Activated CD4-positive, alpha-beta T cell treated with anti-CD3 and anti-CD28 coated beads, Interleukin-2, Interleukin-6, amounts not matched to agents 100 ng/mL and 50 ng/mL, durations not matched to agents 16 hours and 8 hours (primary cell): ENCODE results near the gene CARD19.
A peak's percentile ranks its signal among the peaks of the same experiment; 100 is the strongest.

Experiments
- DNase-seq: peaks from one replicate; pipeline ENCODE4 v3.0.0-alpha.2; 2020

The CARD19 gene

DNA sequence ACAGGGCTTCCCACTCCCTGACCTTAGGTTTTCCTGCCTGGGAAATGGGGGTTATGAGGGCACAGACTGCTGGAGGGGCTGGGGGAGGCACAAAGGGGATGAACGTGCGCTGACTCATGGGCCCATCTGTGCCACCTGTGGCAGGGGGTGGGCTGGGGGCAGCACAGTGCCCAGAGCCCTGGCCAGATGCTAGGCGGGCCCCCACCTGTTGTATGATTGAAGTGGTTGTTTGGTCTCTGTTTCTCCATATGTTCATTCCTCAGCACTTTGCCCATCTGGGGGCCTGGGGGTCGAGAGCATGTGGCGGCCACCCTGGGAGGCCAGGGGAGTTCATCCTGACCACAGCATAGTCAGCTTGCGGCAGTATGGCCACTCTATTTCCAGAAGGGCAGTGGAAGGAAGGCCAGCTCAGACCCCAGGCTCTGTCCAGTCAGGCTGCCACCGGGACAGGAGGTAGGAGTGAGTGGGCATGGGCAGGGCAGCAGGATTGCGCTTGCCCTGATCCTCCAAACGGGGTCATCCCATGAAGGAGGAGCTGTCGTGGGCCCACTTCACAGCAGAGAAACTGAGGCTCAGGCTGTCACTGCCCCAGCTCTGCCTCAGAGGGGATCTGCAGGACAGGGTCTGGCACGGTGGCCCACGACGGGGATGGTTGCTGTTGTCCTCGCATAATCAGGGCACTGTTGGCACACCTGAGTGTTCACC is 38.9 kb downstream of the CARD19 start:
- DNase-seq: no peak

DNA sequence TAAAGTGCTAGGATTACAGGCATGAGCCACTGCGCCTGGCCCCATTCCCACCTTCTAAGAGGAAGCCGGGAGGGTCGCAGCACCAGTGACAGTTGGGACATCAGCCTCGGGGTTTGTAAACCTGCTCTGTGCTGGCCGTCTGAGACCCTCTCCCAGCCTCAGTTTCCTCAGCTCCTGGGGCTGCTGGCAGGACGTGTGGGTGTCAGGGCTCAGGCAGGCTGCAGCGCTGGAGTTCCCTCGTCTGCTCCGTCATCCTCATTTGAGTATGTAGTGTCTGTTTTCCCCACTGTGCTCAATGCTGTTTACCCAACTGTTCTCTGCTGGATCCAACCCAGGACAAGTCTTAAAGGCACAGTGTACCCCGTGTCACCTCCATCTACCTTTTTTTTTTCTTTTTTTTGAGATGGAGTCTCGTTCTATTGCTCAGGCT is 40.0 kb downstream of the CARD19 start:
- DNase-seq: no peak

DNA sequence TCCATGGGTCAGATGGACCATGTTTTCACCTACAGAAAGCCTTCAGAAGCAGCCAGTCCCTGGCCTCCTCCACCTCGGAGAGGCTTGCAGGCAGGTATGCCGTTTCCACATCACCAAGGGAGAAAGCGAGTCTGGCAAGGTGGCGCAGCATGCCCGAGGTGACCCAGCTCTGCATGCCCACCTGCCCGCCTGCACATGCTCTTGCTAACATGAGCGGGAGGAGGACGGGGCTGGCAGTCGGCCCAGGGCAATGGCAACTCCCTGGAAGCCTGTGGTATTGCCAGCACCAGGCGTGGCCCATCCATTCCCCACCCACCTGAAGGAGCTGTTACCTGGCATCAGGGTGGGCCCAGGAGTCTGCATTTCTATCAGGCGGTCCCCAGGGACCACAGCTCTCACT is 41.3 kb downstream of the CARD19 start:
- no peak for DNase-seq

DNA sequence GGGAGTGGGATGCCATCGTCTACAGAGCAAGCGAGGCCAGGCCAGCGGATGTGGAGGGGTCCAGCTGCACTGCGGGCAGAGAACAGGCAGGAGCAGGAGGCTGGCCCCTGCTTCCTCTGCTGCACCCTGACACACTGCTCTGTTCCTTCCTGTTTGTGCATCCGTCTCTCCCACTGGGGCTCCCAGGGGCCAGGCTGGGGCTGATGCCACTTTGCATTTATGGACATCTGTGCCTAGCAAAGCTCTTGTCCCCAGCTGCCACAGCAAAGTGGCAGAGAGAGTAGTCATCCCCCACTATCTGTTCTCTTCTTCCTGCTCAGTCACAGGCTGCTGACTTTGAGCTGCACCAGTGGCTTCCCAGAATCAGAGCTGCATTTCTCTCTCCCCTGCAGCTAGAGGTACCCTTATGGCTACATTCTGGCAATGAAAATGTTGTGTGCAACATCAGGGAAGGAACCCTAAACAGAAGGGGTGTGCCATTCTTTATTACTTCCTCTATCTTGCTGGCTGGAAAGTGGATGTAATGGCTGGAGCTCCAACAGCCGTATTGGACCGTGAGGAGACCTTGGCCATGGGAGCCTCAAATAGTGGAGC is 42.3 kb downstream of the CARD19 start:
- DNase-seq: peak; percentile 29

DNA sequence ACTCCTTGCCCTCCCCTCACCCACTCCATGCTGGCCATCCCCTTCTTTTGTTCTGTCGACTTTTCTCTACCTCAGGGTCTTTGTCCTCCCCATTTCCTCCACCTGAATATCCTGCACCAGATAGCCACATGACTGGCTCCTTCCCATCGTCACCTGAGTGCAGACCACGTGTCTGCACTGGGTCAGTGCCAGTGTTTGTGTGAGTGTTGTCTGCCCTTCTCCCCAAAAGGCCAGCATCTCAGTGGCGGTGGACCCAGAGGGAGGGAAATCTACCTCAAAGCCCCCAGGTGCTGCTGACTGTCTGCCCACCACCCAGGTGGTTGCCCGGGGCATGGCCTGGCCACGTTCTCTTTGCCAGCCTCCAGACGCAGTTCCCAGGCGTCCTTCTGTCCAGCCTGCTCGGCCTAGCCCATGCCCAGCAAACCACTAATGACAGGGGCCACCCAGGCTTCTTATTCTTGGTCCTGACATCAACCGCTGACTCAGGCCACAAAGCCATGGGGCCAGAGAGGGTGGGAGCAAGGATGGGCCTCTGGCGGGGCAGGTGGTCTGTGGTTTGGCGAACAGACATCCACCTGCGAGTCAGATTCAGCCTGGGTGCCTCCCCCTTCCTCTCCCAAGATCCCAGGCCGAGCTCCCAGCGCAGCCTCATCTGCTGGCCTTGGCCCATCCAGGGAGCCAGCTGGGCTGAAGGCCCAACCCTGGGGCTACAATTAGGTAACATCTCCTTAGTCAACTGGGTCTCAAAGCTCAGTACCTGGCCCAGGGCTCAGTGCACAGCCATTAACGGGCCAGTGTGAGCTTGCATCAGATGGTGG is 43.6 kb downstream of the CARD19 start:
- DNase-seq: no peak

DNA sequence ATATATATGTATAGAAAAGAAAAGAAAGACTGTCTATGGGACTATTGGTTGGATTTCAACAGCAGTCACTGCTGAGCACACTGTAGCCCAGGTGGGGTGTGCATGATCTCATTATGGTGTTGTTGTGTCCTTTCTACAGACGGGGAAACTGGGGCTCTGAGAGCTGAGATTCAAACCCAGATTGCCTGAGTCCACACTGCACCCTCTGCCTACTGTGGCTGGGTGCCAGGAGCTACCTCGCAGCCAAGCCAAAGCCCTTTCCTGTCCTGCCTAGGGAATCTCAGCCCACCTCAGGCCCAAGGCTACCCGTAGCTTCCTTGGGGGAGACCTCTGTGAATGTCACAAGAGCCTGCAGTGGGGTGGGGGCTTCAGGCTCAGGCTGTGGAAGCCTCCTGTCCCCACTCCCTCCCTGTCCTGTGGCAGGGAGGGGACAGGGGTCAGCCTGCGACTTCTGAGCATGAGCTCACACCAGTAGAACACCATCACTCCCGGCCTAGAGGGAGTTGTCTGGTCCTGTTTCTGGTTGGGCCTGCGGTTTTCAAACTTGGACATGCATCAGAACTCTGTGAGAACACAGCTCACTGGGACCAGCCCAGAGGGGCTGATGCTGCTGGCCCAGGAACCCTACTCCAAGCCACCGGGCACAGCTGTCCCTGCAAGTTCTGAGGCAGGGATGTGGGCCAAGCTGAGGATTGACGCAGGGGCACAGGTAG is 45.9 kb downstream of the CARD19 start:
- no peak for DNase-seq

DNA sequence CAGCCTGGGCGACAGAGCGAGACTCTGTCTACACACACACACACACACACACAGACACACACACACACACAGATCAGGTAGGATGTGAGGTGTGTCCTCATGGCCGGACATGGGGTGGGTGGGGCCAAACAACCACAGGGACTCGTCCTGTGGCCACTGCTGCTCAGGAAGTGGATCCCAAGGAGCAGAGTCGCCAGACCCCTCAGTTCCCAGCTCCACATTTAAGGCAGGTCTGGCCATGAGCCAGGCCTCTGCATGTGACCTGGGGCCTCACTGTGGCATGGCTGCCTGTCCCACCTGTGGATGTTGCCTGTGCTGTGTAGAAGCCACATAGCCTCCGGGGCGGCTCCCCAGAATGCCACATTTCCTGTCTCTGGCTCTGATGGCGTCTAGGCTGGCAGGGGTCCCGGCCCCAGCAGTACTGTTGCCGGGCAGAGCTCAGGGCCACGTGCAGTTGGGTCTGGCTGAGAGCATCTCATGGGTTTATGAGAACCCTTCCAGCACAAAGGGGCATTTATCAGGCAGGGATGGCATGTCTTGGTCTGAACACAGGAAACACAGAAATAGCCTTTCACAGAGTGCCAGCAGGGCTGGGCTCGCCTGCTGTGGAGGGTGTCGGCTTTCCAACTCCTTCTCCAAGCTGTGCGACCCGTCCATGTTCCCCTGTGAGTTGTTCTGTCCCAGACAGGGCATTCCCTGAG is 48.0 kb downstream of the CARD19 start:
- DNase-seq: peak; percentile 46

DNA sequence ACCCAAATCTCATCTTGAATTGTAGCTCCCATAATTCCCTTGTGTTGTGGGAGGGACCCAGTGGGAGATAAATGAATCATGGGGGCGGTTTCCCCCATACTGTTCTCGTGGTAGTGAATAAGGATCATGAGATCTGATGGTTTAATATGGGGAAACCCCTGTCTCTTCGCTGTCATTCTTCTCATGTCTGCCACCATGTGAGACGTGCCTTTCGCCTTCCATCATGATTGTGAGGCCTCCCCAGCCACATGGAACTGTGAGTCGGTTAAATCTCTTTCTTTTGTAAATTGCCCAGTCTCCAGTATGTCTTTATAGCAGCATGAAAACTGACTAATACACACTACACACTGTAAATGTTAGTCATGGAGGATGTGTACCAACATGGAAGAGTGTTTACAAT is 50.7 kb downstream of the CARD19 start:
- peak; percentile 36 for DNase-seq

DNA sequence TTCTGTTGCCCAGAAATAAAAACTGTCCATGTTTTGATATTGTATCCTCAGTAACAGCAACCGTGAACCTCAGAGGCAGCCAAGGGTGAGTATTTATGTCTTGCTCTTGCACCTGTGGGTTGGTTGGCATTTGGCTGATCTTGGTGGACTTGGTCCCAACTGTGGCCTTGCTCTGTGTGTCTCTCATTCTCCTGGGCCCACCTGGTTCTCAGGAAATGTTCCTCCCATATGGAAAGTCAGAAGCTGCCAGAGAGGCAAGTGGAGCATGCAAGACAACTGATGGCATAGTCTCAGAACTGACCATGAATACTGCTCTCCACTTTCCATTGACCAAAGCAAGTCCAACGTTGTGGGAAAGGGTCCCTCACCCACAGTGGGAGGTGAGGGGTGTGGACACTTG is 51.6 kb downstream of the CARD19 start:
- no peak for DNase-seq

DNA sequence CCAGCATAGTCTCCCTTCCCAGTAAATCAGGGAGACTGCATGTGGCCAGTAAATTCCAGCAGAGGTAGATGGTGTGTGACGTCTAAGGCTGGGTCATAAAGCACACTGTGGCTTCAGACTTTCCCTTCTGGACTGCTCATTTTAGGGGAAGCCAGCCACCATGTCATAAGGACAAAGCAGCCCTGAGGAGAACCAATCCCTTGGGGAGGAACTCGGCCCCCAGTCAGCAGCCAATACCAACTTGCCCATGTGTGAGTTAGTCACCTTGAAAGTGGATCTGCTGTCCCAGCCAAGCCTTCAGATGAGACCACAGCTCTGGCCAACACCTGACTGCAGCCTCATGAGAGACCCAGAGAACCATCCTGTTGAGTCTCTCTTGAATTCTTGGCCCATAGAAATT is 52.7 kb downstream of the CARD19 start:
- DNase-seq: no peak

DNA sequence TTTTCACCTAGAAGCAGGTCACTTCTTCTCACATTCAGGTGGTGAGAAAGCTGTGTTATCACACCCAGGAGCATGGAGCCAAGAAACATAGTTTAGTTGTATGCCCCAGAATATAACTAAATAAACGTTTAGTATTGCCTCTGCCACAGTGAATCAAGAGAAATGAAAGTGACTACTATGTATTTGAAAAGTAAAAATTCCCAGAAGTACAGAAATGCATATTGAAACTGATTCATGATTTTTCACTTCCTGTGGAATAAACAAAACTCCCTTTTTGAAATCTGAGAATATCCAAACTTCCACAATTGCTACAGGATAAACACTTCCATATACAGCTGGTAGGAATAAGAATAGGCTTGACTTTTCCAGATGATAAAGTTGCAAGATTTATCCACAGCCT is 53.3 kb downstream of the CARD19 start:
- DNase-seq: no peak

DNA sequence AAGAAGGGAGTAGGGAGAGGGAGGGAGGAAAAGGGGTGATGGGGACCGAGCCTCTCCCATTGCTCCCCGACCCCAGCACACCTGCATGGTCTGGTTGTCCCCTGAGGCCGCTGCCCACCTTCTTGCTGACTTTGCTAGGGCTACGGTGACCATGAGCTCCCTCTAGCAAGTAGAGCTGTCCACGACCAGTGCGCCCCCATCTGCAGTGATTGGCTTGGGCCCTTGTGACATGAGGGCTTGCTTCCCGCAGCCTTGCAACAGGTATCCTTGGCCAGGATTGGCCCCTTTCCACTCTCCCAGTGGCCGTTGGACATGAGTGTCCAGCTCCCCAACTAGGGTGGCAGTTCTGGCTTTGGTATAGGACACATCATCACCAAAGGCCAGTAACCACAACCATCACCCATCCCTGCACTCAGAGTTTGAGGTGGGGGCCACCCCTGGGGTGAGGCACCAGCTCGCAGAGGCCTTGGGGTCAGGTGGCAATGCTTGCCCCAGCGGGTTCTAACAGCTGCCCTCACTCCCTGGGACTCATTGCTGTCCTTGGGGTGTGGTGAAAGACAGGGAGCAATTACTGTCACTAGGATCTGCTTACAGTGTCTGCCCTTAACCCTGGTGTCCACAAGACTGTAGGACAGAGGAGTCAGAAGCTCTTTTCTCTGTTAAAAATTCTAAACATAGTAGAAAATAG is 55.2 kb downstream of the CARD19 start:
- DNase-seq: no peak

DNA sequence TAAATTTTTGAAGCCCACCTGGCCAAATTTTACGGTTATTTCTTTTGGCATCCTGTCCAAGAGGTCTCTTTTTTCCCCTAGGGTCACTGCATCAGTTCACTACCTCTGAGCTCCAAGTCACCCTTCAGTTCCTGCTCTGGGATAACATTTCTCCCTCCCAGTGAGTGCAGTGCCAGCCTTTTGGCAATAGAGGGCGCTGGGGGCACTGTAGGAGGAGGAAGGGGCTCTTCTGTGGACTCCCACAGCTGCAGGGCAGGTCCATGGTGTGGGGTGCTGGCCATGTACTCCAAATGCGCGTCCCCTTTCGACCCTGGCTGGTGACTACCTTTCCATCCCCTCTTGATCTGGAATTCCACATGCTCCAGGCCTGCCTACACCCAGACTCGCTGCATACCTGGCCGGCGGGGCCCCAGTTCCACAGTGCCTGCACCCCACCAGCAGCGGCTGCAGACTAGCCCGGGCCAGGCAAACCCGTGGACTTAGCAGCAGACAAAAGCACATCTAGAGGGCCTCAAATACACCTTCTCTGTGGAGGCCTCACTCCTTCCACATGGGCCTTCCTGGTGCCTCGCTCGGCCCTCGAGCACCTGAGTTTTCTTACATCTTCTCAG is 58.4 kb downstream of the CARD19 start:
- peak; percentile 67 for DNase-seq

DNA sequence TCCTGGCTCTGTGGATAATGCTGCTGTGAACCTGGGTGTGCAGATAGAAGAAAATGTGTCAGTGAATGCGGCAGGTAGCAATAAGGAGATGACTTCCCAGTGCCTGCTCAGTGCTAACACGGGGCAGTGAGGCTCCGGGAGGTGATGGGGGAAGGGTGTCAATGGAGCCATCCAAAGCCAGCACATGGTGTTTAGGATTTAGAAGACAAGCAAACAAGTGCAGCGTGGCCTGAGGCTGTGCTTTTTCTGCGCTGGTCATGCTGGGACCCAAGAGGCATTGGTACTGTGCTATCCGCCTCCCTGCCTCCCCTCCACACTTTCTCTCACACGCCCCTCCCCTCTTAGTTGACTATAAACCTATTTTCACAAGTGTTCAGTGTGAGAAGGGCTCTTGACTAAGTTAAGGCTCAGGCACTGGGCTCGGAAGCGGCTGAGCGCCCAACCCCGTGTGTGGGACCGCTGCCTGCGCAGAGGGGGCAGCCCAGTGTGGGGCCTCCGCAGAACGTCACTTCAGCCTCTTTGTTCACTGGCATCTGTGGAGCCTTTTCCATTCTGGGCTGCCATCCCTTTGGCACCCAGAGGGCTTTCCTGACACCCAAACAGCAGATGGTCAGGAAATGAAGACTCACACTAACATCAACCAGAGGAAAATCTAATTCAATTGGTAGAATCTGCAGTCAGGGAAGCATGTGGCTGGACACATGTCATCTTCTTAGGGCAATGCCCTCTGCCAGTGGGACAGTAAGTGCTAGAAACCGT is 59.9 kb downstream of the CARD19 start:
- no peak for DNase-seq

DNA sequence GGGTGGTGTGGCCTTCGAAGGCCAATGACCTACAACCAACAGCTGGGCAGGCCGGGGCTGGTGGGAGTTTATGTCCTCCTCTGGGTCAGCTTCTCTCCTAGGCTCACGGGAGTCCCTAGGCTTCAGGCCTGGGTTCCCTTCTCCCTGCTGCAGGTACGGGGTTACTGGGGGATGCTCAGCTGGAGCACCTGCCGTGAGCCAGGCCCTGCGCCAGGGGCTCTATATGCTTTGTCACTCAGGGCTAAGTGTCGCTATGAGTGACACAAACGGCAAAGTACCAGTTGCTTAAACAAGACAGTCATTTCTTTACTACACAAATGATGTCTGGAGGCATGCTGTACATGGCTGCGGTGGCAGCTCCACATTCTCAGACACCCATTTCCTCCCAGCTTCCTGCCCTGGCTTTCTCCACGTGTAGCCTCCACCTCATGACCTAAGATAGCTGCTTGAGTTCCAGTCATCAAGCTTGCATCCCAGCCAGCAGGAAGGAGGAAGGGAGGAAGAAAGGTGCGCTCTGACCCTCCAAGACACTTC is 60.5 kb downstream of the CARD19 start:
- peak; percentile 94 for DNase-seq

DNA sequence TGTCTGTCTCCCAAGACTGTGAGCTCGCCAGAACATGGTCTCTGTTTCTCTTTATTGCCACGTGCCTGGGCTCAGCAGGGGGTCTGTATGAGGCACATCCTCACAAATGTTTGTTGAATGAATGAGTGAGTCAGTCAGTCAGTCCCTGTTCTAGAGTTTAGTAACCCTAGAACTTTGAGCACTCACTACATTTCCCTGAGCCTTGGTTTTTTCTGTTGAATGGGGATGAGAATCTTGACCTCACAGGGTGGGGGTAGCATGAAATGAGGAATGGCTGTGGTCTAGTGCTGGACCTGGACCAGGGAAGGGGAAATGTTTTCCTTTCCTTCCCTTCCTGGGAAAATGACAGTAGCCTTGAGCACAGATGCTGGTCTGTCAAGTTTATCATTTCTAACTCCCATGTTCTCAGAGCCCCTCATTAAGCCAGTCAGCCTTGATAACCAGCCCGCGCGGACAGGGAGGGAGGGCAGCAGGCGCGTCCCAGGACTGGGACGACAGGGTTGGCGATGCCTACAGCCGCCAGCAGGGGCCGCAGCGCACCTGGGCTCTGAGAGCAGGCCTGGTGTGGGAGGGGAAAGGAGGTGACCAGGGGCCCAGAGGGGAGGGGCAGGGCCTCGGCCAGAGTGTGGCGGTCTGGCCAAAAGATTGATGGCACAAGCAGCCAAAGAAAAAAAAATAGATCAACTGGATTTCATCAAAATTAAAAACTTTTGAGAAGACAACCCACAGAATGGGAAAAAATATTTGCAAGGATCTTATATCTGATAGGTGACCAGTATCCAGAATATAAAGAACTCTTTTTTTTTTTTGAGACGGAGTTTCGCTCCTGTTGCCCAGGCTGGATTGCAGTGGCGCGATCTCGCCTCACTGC is 63.8 kb downstream of the CARD19 start:
- peak; percentile 88 for DNase-seq

DNA sequence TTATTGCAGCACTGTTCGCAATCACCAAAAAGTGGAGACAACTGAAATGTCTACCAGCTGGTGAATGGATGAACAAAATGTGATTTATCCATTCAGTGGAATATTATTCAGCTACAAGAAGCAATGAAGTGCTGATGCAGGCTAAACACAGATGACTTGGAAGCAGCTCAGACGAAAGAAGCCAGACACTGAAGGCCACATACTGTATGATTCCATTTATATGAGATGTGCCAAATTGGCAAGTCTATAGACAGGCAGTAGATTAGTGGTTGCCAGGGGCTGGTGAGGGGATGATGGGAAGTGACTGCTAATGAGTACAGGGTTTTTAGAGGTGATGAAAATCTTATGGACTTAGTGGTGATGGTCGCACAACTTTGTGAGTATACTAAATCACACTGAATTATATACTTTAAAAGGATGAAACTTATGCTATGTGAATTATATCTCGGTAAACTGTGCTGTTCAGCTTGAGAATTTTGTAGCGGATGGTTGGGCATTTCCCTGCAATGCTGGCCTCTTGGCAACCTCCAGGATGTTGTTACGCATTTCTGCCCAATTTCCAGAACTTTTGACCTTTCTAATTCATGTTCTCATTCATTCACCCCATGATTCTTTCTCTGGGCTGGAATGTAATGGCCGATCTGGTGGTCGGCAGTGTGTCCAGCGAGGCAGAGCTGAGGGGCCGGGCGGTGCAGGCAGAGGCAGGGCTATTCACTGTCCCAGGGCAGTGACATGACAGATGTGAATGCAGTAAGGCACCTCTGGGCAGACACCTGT is 66.0 kb downstream of the CARD19 start:
- no peak for DNase-seq
